Measurements from ENCODE around the gene EFNA5. TPM values are rescaled to one million over a fixed set of nuclear protein-coding genes. Genes with fewer than 3 reads are reported as not detected.
A peak's percentile ranks its signal among the peaks of the same experiment; 100 is the strongest.

Gene EFNA5
- total and polyA plus RNA-seq, 2 experiments from 2014 or later, result 0.64 to 0.86 TPM

DNA sequence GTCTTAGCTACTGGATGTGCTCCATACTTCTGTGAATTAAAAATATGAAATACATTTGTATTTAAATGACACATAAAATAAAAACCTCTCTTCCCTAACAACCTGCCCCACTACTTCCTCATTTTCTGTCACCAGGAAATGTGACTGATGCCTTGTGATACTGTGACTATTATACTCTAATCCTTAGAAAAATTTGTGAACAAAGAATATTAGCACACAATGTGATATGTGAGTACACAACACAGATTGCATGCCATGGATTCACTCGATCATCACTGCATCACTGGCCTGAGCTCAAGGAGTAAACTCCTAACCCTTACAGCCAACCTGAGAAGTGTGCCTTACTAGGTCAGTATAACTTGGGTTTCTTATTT lies 281.0 kb downstream of the EFNA5 start:
- Histone ChIP-seq H3K9me3 (ENCODE audit: low read depth) (no peaks in the 10 kb centered on the region), H2AFZ (no peak overlapping the region), H3K27ac (no peak overlapping the region), H3K36me3 (ENCODE audit: low read depth) (no peaks in the 10 kb centered on the region), H3F3A (ENCODE audit: insufficient read depth) (peaks cover 33% of the 10 kb centered on the region), H3K4me1 (ENCODE audit: insufficient read depth) (peaks cover 29% of the 10 kb centered on the region), H3K9ac (no peak overlapping the region), H3K4me2 (ENCODE audit: unreplicated experiment) (no peak overlapping the region), H3K27me3 (replicated peaks; ENCODE audit: insufficient read depth) (peaks cover 4% of the 10 kb centered on the region; the same call in 1 of the 2 replicates), H4K20me1 (ENCODE audit: insufficient read depth) (no peaks in the 10 kb centered on the region), H3K79me2 (ENCODE audit: insufficient read depth) (no peaks in the 10 kb centered on the region), H3K4me3 (no peak overlapping the region), H3K9me2 (ENCODE audit: insufficient read depth) (no peaks in the 10 kb centered on the region)
- no peak for DNase-seq
- TF ChIP-seq EZH2 (IDR thresholded peaks at IDR 0.05; ENCODE audit: insufficient read depth, poor library complexity, severe bottlenecking) (no peak), EZH2phosphoT487 (IDR thresholded peaks at IDR 0.05; ENCODE audit: insufficient read depth, low read depth) (no peak)
- WGBS, 2 experiments (ENCODE audit: low coverage in 1 of 2, low lambda C conversion rate in 2 of 2, missing lambda C conversion rate in 2 of 2), result 95 to 100% methylated on average over 1 of the region's 1 CpG
- in situ Hi-C loops (cut with MboI), result no loop called here

DNA sequence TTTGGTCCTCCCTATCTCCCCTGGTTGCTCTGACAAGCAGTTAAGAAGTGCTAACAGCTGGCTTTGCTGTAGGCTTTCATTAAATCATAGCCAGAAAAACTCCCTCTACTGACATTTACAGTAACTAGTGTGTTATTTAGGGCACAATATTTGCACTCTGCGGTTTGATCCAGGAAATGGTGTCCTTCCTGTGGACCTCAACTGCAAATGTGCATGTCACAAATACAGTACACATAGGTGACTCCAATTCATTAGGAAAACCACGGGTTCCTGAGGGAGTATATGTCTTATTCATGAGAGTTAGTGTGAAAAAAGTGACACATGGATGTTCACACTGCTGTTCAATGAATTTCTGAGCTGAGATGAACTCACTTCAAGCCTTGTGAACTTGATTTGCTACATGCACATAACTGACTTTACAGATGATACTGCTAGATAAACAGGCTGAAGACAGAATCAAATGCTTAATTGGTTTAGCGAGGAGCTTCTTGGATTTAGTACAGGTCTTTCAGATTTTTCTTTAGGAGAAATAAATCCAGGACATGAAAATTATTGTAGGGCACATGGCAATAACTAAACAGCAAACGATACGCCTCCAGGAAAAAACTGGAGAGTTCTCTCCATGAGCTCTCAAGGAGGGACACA lies 281.5 kb downstream of the EFNA5 start:
- Histone ChIP-seq H3K4me2 (ENCODE audit: unreplicated experiment) (peak overlapping the region; percentile 85), H3K9ac (peak overlapping the region; percentile 39), H3F3A (ENCODE audit: insufficient read depth) (peaks cover 33% of the 10 kb centered on the region), H3K27ac (peak overlapping the region; percentile 72), H3K4me3 (peak overlapping the region; percentile 58), H2AFZ (no peak overlapping the region), H4K20me1 (ENCODE audit: insufficient read depth) (no peaks in the 10 kb centered on the region), H3K36me3 (ENCODE audit: low read depth) (no peaks in the 10 kb centered on the region), H3K4me1 (ENCODE audit: insufficient read depth) (peaks cover 29% of the 10 kb centered on the region), H3K9me2 (ENCODE audit: insufficient read depth) (no peaks in the 10 kb centered on the region), H3K9me3 (ENCODE audit: low read depth) (no peaks in the 10 kb centered on the region), H3K27me3 (replicated peaks; ENCODE audit: insufficient read depth) (peaks cover 7% of the 10 kb centered on the region; the same call in 1 of the 2 replicates), H3K79me2 (ENCODE audit: insufficient read depth) (no peaks in the 10 kb centered on the region)
- 23% methylated on average over 5 of the region's 5 CpGs for WGBS, 2 experiments (ENCODE audit: low coverage in 1 of 2, low lambda C conversion rate in 2 of 2, missing lambda C conversion rate in 2 of 2)
- in situ Hi-C loops (cut with MboI), result no loop called here
- peak; percentile 60 for DNase-seq
- TF ChIP-seq EZH2phosphoT487 (IDR thresholded peaks at IDR 0.05; ENCODE audit: insufficient read depth, low read depth) (no peak), EZH2 (IDR thresholded peaks at IDR 0.05; ENCODE audit: insufficient read depth, poor library complexity, severe bottlenecking) (no peak)

- H3K79me2 ChIP-seq (ENCODE audit: insufficient read depth), result no peaks in the 10 kb centered on the region
- peak overlapping the region; percentile 39 for H3K9ac ChIP-seq
- no peaks in the 10 kb centered on the region for H3K36me3 ChIP-seq (ENCODE audit: low read depth)
- H3K4me1 ChIP-seq (ENCODE audit: insufficient read depth), result peaks cover 29% of the 10 kb centered on the region
- no peaks in the 10 kb centered on the region for H3K9me2 ChIP-seq (ENCODE audit: insufficient read depth)
- H3F3A ChIP-seq (ENCODE audit: insufficient read depth), result peaks cover 33% of the 10 kb centered on the region
- 4 to 6% methylated on average over 8 of the region's 8 CpGs for WGBS, 2 experiments (ENCODE audit: low coverage in 1 of 2, low lambda C conversion rate in 2 of 2, missing lambda C conversion rate in 2 of 2)
- H3K27me3 ChIP-seq (replicated peaks; ENCODE audit: insufficient read depth), result peaks cover 16% of the 10 kb centered on the region
- H3K9me3 ChIP-seq (ENCODE audit: low read depth), result no peaks in the 10 kb centered on the region
- in situ Hi-C loops (cut with MboI), result no loop called here
- no peak overlapping the region for H2AFZ ChIP-seq
- H4K20me1 ChIP-seq (ENCODE audit: insufficient read depth), result no peaks in the 10 kb centered on the region
- H3K4me3 ChIP-seq, result peak overlapping the region; percentile 58
- peak overlapping the region; percentile 72 for H3K27ac ChIP-seq
- DNase-seq, result peak; percentile 90
- TF ChIP-seq EZH2phosphoT487 (IDR thresholded peaks at IDR 0.05; ENCODE audit: insufficient read depth, low read depth) (peak; percentile 95), EZH2 (IDR thresholded peaks at IDR 0.05; ENCODE audit: insufficient read depth, poor library complexity, severe bottlenecking) (no peak)
- peak overlapping the region; percentile 85 for H3K4me2 ChIP-seq (ENCODE audit: unreplicated experiment)
These were observed 282.4 kb downstream of the EFNA5 start for GRCh38 chr5:107388141-107388861.

DNA sequence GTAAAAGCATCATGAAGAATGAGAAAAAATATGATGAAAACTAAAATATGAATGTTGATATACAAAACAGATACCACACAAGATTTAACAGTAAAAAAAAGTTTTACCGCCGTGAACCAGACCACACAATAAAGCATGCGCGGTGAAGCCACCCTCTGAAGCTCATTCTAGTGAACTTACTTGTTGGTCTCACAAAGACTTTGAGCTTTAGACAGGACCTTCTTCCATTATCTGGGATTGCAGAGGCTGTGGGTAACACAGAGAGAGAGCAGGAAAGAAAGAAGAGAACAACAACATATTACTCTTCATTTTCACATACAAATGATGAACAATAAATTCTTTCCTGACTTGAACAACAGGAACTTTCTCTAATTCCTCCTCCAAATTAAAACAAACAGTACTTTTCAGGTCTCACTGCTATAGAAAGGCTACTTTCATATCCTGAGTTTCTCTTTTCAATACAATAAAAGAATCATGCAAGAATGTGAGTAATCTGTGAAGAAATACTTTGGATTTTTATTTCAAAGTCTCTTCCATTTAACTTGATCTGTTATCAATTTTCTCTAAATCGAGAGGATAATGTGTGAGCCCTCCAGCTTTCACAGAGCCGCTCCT lies 283.1 kb downstream of the EFNA5 start:
- no peak for DNase-seq
- Histone ChIP-seq H3K27me3 (replicated peaks; ENCODE audit: insufficient read depth) (peaks cover 19% of the 10 kb centered on the region), H3F3A (ENCODE audit: insufficient read depth) (peaks cover 33% of the 10 kb centered on the region), H3K9ac (peak overlapping the region; percentile 39), H3K79me2 (ENCODE audit: insufficient read depth) (no peaks in the 10 kb centered on the region), H3K9me2 (ENCODE audit: insufficient read depth) (no peaks in the 10 kb centered on the region), H3K36me3 (ENCODE audit: low read depth) (no peaks in the 10 kb centered on the region), H4K20me1 (ENCODE audit: insufficient read depth) (no peaks in the 10 kb centered on the region), H3K4me2 (ENCODE audit: unreplicated experiment) (peak overlapping the region; percentile 85), H3K4me3 (peak overlapping the region; percentile 58), H2AFZ (no peak overlapping the region), H3K9me3 (ENCODE audit: low read depth) (no peaks in the 10 kb centered on the region), H3K27ac (peak overlapping the region; percentile 72), H3K4me1 (ENCODE audit: insufficient read depth) (peaks cover 29% of the 10 kb centered on the region)
- in situ Hi-C loops (cut with MboI), result no loop called here
- WGBS, 2 experiments (ENCODE audit: low coverage in 1 of 2, low lambda C conversion rate in 2 of 2, missing lambda C conversion rate in 2 of 2), result 69 to 73% methylated on average over 6 of the region's 6 CpGs
- TF ChIP-seq EZH2phosphoT487 (IDR thresholded peaks at IDR 0.05; ENCODE audit: insufficient read depth, low read depth), result no peak
- TF ChIP-seq EZH2 (IDR thresholded peaks at IDR 0.05; ENCODE audit: insufficient read depth, poor library complexity, severe bottlenecking), result no peak
